Activated gamma-delta T cell treated with anti-CD3 and anti-CD28 coated beads, Interleukin-2, amount 50 U/mL, for 16 hours (primary cell): Measurements from ENCODE around the gene MEG3.
"Not testable (repeated sequence)": the region's sequence is repeated elsewhere in the genome, so short reads cannot be mapped to it uniquely, and the experiment has no call there.

ENCODE experiments used
- DNase-seq: peaks from one replicate; pipeline ENCODE4 v3.0.0-alpha.2; 2020; ENCODE audit warnings: low read depth

MEG3 gene

DNA sequence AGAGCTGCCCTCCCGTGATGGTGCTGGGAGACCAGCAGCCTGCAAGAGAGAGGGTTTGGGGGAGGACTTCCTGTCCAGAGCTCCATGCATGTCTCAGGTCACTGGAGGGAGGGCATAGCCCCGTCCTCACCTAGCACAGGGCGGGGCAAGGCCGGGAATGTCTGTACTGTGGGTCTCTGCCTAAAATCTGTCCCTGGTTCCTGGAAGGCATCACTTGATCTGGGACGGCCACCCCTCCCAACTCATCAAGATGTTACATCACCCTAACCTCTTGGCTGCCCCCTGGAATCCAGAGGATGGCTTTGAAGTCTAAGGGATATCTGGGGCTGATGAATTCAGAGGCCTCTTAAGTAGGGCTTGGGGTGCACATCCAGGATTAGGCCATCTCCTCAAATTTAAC is 37.0 kb upstream of the MEG3 start:
- DNase-seq, result no peak

DNA sequence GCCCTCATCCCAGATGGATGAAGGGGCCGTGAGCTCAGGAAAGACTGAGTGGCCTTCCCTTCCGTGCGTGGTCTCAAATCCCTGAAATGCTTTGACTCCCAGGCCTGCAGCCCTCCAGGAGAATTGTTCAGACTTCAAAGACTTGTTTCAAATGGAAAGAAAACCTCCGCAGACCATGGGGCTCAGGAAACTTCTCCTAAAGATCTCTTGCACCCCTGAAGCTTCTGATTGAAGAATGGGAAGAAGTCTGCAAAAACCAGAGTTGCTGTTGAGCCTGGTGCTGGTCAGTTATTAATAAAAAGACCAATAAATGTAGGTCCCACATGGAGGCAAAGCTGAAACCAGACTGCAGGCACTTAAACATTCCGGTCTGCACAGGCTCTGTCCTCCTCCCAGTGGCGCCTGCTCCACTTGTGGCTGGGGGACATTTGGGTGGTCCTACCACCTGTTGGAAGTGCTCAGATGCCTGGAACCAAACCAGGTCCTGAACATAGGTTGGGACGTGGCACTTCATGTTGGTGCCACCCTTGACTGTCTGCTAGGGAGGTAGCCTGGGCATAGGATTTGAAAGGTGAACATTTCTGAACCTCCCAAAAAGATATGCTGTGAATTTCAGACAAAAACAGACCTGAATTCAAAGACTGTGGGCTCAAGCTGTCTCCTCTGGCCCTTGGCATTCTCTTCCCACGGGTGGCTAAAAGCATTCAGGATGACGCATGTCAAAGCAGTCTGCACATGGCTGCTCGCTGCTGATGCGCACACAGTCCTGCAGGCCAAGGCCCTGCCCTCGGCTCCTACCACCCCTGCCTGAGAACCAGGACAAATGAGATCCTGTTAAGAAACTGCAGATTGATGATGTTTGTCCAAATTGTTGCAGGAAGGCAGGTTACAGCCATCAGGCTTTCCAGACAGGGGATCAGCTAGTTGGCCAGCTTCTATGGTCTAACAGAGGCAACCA is 36.2 kb upstream of the MEG3 start:
- no peak for DNase-seq

DNA sequence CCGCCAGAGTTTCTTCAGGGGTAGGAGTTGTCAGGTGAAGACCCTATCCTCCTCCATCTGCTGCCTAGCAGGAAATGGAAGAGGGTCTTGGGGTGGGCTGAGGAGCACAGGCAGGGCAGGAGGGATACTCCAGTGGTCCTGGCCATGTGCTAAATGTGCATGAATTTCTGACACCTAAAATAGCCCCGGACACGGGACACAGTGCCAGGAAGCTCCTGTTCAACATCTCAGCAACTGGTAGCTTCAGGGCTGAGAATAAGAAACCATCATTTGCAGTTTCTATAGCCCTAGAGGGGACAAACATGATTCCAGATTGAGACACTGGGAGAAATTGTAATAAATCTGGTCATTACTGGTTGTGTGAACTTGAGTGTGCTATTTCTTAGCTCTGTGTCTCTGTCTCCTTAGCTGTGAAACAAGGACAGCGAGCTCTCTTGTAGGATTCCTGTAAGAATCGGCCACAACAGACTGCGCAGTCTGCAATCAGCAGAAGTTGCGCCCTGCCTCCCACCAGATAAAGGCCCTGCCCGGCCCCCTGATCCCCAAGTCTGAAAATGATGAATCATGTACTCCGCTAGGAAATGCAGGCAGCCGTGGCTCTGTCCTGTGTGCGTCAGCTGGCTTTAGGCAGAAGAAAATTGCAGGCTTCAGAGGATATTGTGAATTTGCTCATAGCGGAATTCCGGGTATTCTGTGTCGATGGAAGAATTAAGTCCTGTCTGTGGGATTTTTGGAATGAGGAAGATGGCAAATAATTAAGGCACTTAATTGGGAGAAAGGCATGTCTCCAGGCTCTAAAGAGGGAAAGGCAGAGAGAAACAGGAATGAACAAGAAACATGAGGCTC is 35.2 kb upstream of the MEG3 start:
- DNase-seq, result no peak

DNA sequence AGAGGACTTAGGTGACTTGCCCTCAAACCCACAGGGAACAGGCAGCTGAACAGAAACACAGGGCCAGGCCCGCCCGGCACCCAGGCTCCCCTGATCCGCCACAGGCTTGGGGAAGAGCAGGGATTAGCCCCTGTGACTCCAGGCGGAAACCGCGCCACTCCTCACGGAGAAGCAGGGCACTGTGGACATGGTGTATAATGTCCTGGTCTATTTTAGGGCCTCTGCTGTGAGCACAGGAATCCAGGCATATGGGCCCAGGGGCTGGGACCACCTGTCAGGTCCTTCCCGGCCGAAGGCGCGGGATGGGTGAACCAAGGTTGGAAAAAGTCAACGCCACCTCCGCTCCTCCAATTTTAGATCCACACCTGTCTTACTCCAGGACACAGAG is 34.6 kb upstream of the MEG3 start:
- DNase-seq, result no peak

DNA sequence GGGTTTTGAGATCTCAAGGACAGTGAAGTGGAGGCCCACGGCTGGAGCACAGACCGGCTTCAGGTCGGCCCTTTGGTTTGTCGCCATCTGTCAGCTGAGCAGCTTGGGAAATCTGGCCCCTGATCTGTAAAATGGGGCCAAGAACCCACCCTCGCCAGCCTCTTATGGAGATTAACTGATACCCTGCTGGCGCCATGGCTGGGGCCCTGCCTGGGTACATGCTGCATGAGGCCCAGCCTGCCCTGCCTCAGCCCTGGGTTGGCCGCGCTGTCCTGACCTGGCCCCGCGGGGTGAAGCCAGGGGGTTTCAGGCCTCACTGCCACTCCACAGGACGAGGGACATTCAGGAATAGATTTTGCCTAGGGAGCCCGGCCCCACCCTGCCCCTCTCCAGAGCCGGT is 33.9 kb upstream of the MEG3 start:
- no peak for DNase-seq

DNA sequence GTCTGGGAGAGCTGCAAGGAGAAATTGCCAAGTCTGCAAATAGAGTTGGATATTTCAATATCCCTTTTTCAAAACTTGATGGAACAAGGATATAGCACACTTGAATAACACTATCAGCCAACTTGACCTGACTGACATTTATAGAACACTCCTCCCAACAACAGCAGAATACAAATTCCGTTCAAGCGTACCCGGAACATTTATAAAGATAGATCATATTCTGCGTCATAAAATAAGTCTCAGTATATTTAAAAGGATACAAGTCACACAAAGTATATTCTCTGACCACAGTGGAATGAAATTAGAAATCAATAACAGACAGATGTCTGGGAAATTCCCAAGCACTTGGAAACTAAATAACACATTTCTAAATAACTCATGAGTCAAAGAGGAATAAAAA is 29.0 kb upstream of the MEG3 start:
- no peak for DNase-seq

DNA sequence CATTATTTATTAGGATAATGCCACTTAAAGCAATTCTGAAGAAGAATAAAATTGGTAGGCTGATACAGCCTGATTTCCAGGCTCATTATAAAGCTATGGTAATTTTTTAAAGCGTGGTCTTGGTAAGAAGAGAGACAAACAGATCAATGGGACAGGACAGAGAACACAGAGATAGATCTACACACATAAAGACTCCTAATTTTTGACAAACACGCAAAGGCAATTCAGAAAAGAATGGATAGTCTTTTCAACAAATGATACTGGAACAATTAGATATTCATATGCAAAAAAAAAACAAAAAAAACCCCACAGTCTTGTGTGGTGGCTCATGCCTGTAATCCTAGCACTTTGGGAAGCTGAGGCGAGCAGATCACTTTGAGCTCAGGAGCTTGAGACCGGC is 25.9 kb upstream of the MEG3 start:
- DNase-seq, result no peak

DNA sequence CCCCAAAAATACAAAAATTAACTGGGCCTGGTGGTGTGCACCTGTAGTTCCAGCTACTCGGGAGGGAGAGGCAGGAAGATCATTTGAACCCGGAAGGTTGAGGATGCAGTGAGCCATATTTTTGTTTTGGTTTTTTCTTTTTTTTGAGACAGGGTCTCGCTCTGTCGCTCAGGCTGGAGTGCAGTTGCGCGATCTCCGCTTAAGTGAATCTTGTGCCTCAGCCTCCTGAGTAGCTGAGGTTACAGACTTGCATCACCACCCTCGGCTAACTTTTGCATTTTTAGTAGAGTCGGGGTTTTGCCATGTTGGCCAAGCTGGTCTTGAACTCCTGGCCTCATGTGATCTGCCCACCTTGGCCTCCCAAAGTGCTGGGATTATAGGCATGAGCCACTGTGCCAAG is 24.5 kb upstream of the MEG3 start:
- not testable (repeated sequence) for DNase-seq

DNA sequence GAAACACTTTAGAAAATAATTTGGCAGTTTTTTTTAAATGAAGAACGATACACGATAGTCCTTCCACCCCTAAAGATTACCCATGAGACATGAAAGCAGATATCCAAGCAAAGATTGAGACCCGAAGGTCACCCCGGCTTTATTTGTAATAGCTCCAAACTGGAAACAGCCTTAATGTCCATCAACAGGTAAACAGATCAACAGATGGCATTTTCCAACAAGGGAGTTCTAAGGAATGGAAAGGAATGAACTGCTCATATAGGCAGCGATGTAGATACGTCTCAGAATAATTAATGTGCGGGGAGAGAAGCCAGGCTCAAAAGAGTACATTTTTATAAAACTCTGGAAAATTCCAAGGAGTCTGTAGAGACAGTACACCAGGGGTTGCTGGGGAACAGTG is 23.7 kb upstream of the MEG3 start:
- no peak for DNase-seq

DNA sequence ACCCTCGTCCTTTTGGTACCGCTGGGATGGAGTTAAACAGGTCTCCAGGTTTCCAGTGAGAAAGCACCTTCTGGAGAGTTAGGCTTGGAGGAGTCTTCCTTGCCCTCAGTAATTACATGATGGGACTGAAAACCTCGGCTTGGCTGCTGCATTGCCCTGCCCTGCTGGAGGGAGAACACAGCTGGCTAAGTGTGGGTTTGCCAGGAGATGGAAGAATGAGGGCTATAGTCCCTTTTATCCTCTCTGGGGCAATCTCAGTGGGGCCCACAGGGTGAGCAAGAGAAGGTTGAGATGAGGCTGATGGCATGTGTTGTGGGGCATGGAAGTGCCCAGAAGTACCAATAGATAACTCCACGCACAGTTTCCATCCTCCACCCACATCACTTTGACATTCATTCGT is 23.2 kb upstream of the MEG3 start:
- no peak for DNase-seq

DNA sequence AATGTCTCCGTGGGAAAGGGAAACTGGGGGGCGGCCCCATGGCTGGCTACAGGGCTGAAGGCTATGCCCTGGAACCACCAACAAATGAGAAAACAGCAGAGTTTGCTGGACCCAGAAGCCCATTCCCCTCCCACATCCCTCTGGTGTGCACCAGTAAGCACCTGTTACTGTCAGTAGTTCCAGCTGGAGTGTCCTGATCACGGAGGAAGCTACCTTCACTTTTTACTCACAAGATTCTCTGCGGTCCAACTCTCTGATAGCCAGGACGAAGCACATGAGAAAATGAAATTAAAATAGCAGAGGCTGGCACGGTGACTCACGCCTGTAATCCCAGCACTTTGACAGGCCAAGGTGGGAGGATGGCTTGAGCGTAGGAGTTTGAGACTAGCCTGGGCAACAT is 22.7 kb upstream of the MEG3 start:
- no peak for DNase-seq

DNA sequence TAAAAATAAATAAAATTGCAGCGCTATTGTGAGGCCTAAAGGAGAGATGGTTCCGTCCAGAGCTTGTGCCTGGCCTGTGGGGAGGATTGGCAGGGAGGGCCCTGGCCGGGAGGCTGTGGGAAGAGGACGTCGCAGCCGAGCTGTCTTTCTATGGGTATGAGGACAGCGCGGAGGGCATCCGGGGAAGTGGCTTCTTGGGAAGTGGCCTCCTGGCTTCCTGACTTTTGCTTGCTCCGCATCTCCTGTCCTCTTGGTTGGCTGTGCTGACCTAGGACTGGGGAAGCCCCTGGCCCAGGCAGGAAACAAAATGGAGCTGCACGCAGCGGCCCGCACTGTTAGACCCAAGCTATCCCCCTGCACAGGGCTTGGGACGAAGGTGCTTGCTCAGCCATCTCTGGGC is 22.2 kb upstream of the MEG3 start:
- no peak for DNase-seq

DNA sequence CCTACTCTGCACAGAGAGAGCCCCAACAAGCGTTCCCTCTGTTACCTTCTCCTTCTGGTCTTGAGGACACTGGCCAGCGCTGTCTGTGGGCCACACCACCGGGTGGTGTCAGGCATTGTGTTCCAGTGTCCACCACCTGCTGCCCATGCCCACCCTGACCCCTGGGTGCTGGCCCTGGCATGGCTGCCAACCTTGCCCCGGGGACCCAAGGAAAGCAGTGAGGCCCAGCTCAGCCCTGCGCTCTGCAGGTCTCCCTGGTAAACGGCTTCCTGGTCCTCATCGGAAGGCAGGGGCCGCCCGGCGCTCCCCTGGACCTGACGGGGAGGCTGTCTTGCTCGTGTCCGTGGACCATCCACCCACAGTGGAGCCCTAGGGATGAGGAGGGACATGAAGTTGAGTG is 21.8 kb upstream of the MEG3 start:
- DNase-seq, result no peak

DNA sequence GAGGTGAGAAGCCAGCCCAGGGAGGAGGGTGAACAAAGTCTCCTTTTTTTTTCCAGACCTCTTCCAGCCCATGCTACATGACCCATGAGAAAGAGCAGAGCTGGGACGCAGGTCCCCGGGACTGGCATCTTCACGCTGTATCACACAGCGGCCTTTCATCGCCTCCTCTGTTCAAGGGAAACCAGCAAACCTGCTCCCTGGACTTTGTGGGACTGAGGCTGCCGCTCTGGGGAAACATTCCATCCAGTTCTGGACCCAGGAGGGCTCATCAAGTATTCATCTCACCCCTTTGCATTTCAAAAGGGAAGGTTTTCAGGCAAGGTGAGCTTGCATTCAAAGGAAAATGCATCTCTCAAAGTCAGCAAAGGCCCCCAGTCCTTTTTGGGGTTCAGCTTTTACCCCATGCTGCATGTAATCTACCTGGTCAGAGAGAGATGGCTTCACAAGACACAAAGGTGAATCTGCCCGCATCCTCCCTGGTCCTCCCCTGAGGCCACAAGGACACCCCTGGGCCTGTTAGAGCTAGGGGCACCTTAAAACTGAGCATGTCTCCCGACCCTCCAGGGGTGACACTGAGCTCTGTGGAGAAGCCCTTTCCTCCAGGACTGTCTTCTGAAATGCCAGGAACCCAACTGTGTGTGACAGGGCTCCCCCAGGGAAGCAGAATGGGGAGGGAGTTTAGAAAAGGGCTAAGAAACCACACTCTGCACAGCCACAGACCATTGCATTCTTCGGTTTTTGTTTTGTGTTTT is 21.2 kb upstream of the MEG3 start:
- DNase-seq, result no peak

DNA sequence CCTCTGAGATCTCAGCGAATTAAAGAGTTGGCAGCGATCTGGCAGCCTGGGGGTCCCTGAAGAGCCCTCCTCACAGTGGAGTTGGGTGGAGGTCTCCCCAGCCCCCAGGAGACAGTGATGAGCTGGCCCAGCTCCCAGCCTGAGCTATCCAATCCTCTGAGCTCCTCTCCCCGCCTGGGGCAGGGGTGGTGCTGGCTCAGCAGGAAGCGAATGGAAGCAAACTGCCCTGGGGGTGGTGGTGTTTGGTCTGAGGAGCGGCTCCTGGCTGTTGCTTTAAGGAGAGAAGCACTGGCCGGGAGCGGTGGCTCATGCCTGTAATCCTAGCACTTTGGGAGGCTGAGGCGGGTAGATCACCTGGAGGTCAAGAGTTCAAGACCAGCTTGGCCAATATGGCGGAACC is 19.5 kb upstream of the MEG3 start:
- no peak for DNase-seq

DNA sequence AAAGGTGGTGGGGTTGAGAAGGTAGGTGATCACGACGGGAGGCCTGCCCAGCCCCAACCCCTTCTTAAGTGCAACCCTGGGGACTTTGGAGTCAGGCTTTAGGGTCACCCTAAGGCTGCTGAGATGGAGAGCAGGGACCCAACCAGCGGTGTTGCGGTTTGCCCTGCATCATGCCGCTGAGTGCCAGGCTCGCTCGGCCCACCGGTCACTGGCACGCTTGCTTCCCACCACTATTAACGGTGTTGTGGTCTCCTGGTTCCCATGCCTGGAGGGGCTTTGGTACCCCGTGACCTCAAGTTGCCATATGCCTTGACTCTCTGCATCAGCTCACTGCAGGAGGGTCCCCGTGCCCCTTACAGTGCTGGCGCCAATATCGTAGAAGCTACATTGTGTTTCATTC is 18.4 kb upstream of the MEG3 start:
- no peak for DNase-seq

DNA sequence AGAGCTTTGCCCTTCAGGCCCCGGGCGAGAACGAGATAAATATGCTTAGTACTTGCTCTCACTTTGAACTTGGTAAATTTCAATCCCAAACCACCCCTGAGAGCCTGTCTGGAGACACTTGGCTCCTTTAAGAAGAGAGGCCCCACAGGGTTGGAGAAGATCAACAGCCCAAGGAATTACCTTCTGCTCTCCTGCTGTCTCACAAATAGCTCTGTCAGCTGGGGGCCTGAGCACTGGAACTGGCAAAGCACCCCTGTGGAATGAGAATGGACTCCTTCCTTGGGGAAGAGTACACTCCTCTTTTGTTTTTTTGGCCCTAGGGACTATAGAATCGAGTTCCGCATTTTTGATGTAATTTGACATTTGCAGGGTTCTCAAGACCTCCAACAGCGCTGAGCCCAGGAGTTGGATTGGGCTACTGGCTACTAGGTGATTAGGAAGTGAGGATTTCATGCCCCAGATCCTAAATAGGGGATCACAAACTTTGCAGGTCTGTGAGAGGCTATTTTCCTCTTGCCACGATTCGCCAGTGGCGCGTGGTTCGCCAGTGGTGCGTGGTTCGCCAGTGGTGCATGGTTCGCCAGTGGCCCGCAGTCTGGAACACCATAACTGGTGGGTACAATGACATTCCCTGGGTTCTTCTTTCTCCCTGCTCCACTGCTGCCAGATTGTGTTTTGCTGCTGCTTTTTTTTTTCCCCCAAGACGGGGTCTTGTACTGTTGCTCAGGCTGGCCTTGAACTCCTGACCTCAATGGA is 17.8 kb upstream of the MEG3 start:
- no peak for DNase-seq

DNA sequence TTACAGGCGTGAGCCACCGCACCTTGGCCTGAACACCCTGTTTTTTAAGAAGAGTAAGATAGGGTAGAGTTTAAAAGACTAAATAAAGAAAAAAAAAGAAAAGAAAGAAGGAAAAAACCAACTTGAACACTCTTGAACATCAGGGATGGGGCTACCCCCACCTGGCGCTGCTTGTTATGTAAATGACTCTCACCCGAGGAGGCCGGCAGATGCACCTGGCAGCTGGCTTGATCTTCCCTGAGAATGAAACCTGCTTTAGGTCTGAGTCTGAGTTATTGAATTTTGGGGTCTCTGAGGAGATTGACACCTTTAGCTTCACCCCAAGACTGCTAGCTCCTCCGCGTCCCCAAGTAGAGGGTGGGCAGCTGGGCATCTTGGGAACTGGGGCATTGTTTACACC is 15.5 kb upstream of the MEG3 start:
- no peak for DNase-seq

DNA sequence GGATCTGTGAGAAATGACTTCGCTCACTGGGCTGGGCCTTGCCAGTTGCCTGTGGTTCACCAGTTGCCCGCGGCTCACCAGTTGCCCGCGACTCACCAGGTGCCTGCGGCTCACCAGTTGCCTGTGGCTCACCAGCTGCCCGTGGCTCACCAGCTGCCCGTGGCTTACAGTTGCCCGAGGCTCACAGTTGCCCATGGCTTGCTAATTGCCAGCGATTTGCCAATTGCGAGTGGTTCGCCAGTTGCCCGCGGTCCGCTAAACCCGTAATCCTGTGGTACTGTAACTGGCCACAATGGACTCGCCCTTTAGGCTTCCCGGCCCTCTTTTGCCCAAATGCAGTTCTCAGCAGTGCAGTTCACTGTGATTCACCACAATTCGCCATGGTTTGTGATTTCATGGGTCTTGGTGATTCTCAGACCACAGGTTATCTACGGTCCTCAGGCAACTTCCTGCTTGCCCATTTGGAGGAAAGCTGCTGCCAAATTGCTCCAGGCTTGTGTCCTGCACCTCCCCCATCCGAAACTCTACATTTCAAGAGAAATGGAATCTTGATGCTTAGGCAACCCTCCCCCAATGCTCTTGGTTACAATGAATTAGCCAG is 15.0 kb upstream of the MEG3 start:
- DNase-seq, result no peak

DNA sequence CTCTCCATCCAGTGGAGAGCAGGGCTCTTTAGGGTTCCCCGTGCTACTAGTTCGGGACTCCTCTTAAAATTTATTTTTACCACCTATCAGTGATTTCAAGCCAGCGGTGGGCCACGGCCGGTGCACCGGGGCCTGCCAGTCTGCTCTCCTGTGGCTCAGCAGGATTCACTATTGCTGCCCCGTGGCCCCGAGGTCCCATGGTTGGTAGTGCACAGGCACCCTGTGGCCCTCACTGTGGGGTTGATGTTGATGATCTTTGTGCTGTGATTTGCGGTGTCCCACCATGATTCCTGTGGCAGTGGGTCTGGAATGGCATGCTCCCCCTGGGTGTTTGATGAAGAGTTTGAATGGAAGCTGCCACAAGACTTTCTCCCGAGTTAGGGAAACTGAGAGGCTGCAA is 12.6 kb upstream of the MEG3 start:
- no peak for DNase-seq

DNA sequence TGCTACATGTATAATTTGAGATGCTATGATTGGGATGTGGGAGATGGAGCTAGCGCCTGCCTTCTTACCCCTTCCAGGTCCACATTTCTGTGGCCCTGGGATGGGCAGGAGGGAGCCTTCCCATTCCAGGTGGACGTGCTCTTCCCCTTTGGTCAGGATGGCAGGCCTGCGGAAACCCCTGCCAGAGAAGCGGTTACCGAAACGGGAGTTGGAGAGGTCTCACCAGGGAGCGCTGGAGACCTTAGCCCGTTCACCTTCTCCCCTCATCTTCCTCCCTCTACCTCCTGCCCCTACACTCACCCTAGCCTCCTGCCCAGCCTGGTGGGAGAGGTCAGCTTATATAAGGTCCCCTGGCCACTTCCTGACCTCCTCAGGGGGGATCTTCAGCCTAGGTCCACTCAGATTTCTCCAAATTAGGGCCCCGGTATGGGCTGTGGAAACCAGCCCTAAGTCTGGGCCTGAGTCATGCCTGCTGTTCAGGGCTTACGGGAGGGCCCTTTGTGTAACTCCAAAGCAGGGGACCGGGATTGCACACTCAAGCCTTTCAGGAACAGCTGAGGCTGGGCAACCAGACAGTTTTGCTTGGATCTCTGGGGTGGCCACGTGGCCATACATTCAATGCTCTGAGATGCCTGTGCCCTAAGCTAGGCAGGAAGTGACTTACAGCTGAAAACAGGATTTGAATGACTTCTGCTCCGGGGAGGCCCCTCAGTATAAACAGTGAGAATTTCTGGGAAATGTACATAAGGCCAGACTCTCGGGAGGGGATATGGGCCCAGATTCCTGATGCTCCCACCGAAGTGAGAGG is 10.2 kb upstream of the MEG3 start:
- no peak for DNase-seq
